GM23248 (cell line): ENCODE measurements around the gene KIF3A.

ENCODE experiments used
- EZH2 ChIP-seq: fragments of 200-600 bp; sonication (generic); IDR thresholded peaks from 2 replicates; pipeline ENCODE4 v1.6.1; 2018; ENCODE audit warnings: antibody characterized with exemption, mild to moderate bottlenecking; ENCODE audit not compliant: insufficient read depth, poor library complexity, severe bottlenecking
- EZH2phosphoT487 ChIP-seq: fragments of 200-600 bp; sonication (generic); IDR thresholded peaks from 2 replicates; pipeline ENCODE4 v1.6.1; 2018; ENCODE audit warnings: antibody characterized with exemption, moderate library complexity, mild to moderate bottlenecking, low read depth; ENCODE audit not compliant: insufficient read depth

GRCh38 chr5:132686193-132686592, 51.2 kb downstream of the KIF3A start:
- TF ChIP-seq EZH2phosphoT487 (no peak), EZH2 (no peak)
